Osteocyte (in vitro differentiated cells): ENCODE data around the gene CDH13. TPM values are rescaled to one million over a fixed set of nuclear protein-coding genes. Genes with fewer than 3 reads are reported as not detected.

Source experiments
- DNase-seq: peaks from one replicate; pipeline ENCODE4 v3.0.0; 2021; ENCODE audit warnings: mixed read lengths; ENCODE audit not compliant: unreplicated experiment; ENCODE audit errors: extremely low spot score
- H3K27ac Mint-ChIP-seq: one replicate; pipeline ENCODE4 v1.8.0; 2021; ENCODE audit warnings: mild to moderate bottlenecking, mixed read lengths; ENCODE audit not compliant: unreplicated experiment
- H3K27me3 Mint-ChIP-seq: one replicate; pipeline ENCODE4 v1.8.0; 2021; ENCODE audit warnings: mixed read lengths; ENCODE audit not compliant: unreplicated experiment
- H3K36me3 Mint-ChIP-seq: one replicate; pipeline ENCODE4 v1.8.0; 2021; ENCODE audit warnings: mixed read lengths; ENCODE audit not compliant: unreplicated experiment
- H3K4me1 Mint-ChIP-seq: one replicate; pipeline ENCODE4 v1.8.0; 2021; ENCODE audit warnings: mixed read lengths; ENCODE audit not compliant: unreplicated experiment
- H3K4me3 Mint-ChIP-seq: one replicate; pipeline ENCODE4 v1.8.0; 2021; ENCODE audit warnings: mild to moderate bottlenecking, moderate library complexity, mixed read lengths; ENCODE audit not compliant: unreplicated experiment
- H3K9me3 Mint-ChIP-seq: one replicate; pipeline ENCODE4 v1.8.0; 2021; ENCODE audit warnings: mixed read lengths; ENCODE audit not compliant: unreplicated experiment
- CTCF ChIP-seq: fragments of 200-600 bp; sonication (generic); IDR thresholded peaks from 2 replicates; pipeline ENCODE4 v1.5.0; 2021; ENCODE audit warnings: antibody characterized with exemption, mild to moderate bottlenecking, moderate library complexity
- total RNA-seq: library from RNA; stranded (reverse); gene quantifications from 2 replicates; pipeline ENCODE4 v1.2.1, GENCODE V29; 2021

Gene CDH13
- total RNA-seq, 1 donor from 2014 or later: 27.0 TPM

- DNase-seq: no peak
- TF ChIP-seq CTCF: no peak
- Mint-ChIP-seq H3K9me3 (no peaks in the 10 kb centered on the region), H3K36me3 (no peaks in the 10 kb centered on the region), H3K27me3 (no peaks in the 10 kb centered on the region), H3K4me1 (peaks cover 26% of the 10 kb centered on the region), H3K27ac (no peak overlapping the region), H3K4me3 (no peak overlapping the region)
These were observed 77.4 kb downstream of the CDH13 start for GRCh38 chr16:82703871-82704768.

GRCh38 chr16:82709987-82710386 is 83.2 kb downstream of the CDH13 start:
- no peaks in the 10 kb centered on the region for H3K9me3 Mint-ChIP-seq
- H3K36me3 Mint-ChIP-seq: no peaks in the 10 kb centered on the region
- DNase-seq: no peak
- no peak overlapping the region for H3K27ac Mint-ChIP-seq
- H3K4me1 Mint-ChIP-seq: no peaks in the 10 kb centered on the region
- no peak for TF ChIP-seq CTCF
- no peaks in the 10 kb centered on the region for H3K27me3 Mint-ChIP-seq
- H3K4me3 Mint-ChIP-seq: no peak overlapping the region

DNA sequence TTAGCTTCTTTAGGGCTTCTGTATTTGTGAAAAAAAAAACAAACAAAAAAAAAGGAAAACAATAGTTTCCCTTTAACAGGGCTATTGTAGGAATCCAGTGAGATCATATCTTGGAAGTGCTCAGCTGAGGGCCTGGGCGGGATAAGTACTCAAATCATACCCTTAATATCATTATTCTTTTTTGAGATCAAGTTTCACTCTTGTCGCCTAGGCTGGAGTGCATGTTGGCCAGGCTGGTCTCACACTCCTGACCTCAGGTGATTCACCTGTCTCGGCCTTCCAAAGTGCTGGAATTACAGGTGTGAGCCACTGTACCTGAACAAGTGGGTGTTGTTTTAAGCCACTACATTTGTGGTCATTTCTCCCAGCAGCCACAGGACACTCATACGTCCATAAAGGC is 87.0 kb downstream of the CDH13 start:
- DNase-seq: no peak
- TF ChIP-seq CTCF: no peak
- H3K9me3 Mint-ChIP-seq: no peaks in the 10 kb centered on the region
- H3K36me3 Mint-ChIP-seq: no peaks in the 10 kb centered on the region
- H3K4me1 Mint-ChIP-seq: peaks cover 2% of the 10 kb centered on the region
- H3K27ac Mint-ChIP-seq: no peak overlapping the region
- H3K4me3 Mint-ChIP-seq: no peak overlapping the region
- no peaks in the 10 kb centered on the region for H3K27me3 Mint-ChIP-seq

GRCh38 chr16:82715160-82715559 is 88.4 kb downstream of the CDH13 start:
- Mint-ChIP-seq H3K27me3 (no peaks in the 10 kb centered on the region), H3K36me3 (no peaks in the 10 kb centered on the region), H3K4me1 (peaks cover 2% of the 10 kb centered on the region), H3K27ac (no peak overlapping the region), H3K4me3 (no peak overlapping the region), H3K9me3 (no peaks in the 10 kb centered on the region)
- TF ChIP-seq CTCF: no peak
- DNase-seq: no peak

DNA sequence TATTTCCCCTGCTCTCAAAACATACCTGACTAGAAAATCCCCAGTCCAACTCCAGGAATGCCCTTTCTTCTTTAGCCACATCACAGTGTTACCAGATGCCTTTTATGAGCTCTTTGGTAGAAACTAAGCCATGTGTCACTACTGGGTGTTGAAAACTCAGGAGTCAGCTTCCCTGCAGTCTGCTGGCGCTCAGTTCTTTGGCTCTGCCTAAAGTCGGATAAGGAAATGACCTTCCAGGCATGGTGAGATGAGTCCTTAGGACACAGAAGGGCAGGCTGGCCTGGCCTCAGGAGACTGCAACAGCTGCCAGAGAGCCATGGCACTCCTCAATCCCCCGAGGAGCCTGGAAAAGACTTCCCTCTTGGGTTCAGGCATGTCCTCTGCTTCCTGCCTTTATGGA is 89.1 kb downstream of the CDH13 start:
- DNase-seq: no peak
- no peak overlapping the region for H3K4me3 Mint-ChIP-seq
- no peak for TF ChIP-seq CTCF
- H3K27ac Mint-ChIP-seq: no peak overlapping the region
- no peaks in the 10 kb centered on the region for H3K9me3 Mint-ChIP-seq
- no peaks in the 10 kb centered on the region for H3K27me3 Mint-ChIP-seq
- H3K4me1 Mint-ChIP-seq: peaks cover 2% of the 10 kb centered on the region
- H3K36me3 Mint-ChIP-seq: no peaks in the 10 kb centered on the region
